Dermis lymphatic vessel endothelial cell (primary cell): ENCODE results near the gene DACH2. TPM values are rescaled to one million over a fixed set of nuclear protein-coding genes. Genes with fewer than 3 reads are reported as not detected.

ENCODE experiments used
- total RNA-seq: library from RNA; depleted of rRNA; stranded (reverse); fragments of >200 nt; gene quantifications from 2 replicates; pipeline ENCODE4 v1.2.1, GENCODE V29; 2014

DACH2 gene
- total RNA-seq: not detected in 2 replicates

GRCh38 chrX:86148024-86148511 lies at the start of gene DACH2:
DACH2 (plus strand) TSS chrX:86148451.

Other genes starting within 250 kb of the DACH2 start
- gene CHM, start 100.9 kb upstream of the DACH2 start, total RNA-seq: 18.6 and 22.9 TPM in 2 replicates